Testis (tissue), 2 donors: ENCODE results near the gene TRPM2.

Experiments used
- CTCF ChIP-seq, 3 experiments: fragments of 450-650 bp in 2 of 3; fragments of 200-600 bp in 1 of 3; sonication (generic) in 1 of 3; IDR thresholded peaks; one replicate each; pipeline ENCODE4 v1.5.1; 2016 to 2019; ENCODE audit warnings: antibody characterized with exemption in 3 of 3, mild to moderate bottlenecking in 2 of 3, moderate library complexity in 1 of 3
- POLR2A ChIP-seq: fragments of 450-650 bp; IDR thresholded peaks from one replicate; pipeline ENCODE4 v1.6.1; 2017; ENCODE audit warnings: antibody characterized with exemption, mild to moderate bottlenecking, moderate library complexity

- TF ChIP-seq CTCF (IDR thresholded peaks at IDR 0.05) (no peak), POLR2A (no peak)
Observed at GRCh38 chr21:44383216-44383615, 29.8 kb downstream of the TRPM2 start.
